Mesodermal cell (in vitro differentiated cells): ENCODE data around the gene PATE4.
A peak's percentile ranks its signal among the peaks of the same experiment; 100 is the strongest.

Source experiments
- H3K27ac ChIP-seq: 2 replicates; pipeline ENCODE4 v1.7.0; 2013; ENCODE audit warnings: mild to moderate bottlenecking, low read depth, low read length, moderate library complexity; ENCODE audit not compliant: severe bottlenecking
- H3K36me3 ChIP-seq: 2 replicates; pipeline ENCODE4 v1.7.1; 2013; ENCODE audit warnings: mild to moderate bottlenecking, low read length, moderate library complexity; ENCODE audit not compliant: control insufficient read depth, insufficient read depth
- H3K4me1 ChIP-seq: one replicate; pipeline ENCODE4 v1.7.1; 2013; ENCODE audit warnings: mild to moderate bottlenecking, low read length; ENCODE audit not compliant: insufficient read depth, control insufficient read depth, poor library complexity, severe bottlenecking
- H3K4me3 ChIP-seq: 2 replicates; pipeline ENCODE4 v1.7.0; 2013; ENCODE audit warnings: low read length, control low read depth, mild to moderate bottlenecking; ENCODE audit not compliant: insufficient read depth, poor library complexity, severe bottlenecking; ENCODE audit errors: extremely low read depth
- H3K9me3 ChIP-seq: 2 replicates; pipeline ENCODE4 v1.7.1; 2013; ENCODE audit warnings: mild to moderate bottlenecking, low read length, moderate library complexity; ENCODE audit not compliant: control insufficient read depth
- WGBS, 2 experiments: methylation state at CpG; one replicate each; pipeline ENCODE4 v1.1.5; 2013; ENCODE audit warnings: missing lambda C conversion rate in 2 of 2; ENCODE audit not compliant: insufficient coverage in 2 of 2; 5-methylcytosine and 5-hydroxymethylcytosine counted together

The PATE4 gene

GRCh38 chr11:125887373-125888324, 54.5 kb downstream of the PATE4 start, which contains the start of gene HYLS1:
Gene HYLS1 (plus strand): TSS chr11:125887668. CDS start chr11:125899369, 11,701 bp downstream.
- Histone ChIP-seq H3K4me1 (no peaks in the 10 kb centered on the region), H3K36me3 (peaks cover 4% of the 10 kb centered on the region), H3K4me3 (peak within 1 kb of the TSS; percentile 64), H3K27ac (peak within 1 kb of the TSS; percentile 80), H3K9me3 (no peaks in the 10 kb centered on the region)
- WGBS, 2 experiments, result 11 to 12% methylated on average over 68 to 84 of the region's 91 CpGs
